Measurements from ENCODE around the gene USP11. TPM values are rescaled to one million over a fixed set of nuclear protein-coding genes. Genes with fewer than 3 reads are reported as not detected.

USP11 gene
- polyA plus RNA-seq, 1 donor (not counting 4 experiments of a cell fraction or from before 2014, with no cell fraction given): 6.3 TPM

DNA sequence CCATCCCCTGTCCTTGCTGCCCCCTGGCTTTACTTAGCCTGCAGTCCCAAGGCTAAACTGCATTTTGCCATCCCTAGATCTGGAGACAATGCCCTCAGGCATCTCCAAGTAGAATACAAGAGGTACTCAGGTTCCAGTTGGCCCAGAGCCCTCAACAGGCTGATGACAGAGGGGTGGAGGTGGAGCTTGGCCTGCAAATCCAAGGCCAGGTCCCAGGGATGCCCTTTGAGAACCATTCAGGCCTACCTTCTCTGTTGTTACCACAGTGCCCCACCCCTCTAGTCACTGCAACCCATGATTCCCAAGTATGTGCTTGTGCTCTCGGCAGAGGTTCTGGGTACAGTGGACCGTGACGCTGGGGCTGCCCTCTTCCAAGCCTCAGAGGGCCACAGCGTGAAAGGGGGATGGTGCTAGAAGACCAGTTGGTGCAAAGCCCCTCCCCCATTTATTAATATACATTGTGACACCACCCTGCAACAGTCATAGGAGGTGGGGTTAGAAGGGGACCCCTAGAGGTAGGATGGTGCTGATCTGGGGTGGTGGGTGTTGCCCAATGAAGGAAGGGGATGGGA, 45.6 kb upstream of the USP11 start:
- DNase-seq (ENCODE audit: low read depth, low spot score) (no peak), FAIRE-seq (no peak)

DNA sequence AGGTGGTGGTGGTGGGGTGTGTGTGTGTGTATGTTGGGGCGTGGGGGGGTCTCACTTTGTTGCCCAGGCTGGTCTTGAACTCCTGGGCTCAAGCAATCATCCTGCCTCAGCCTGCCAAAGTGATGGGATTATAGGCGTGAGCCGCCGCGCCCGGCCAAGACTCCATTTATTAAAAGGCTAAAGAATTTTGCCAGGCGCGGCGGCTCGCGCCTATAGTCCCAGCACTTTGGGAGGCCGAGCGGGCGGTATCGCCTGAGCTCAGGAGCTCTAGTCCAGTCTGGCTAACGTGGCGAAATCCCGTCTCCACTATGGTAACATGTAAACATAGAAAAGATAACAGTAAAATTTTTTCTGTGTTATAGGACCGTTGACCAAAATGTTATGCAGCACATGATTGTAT, 42.9 kb upstream of the USP11 start:
- Histone ChIP-seq H3K4me1 (ENCODE audit: control insufficient read depth, extremely low read depth, insufficient read depth, low read length) (peaks cover 25% of the 10 kb centered on the region), H3K9me1 (ENCODE audit: control insufficient read depth, extremely low read depth, insufficient read depth, low read length) (no peaks in the 10 kb centered on the region), H3K79me2 (ENCODE audit: control insufficient read depth, insufficient read depth, low read length) (peaks cover 20% of the 10 kb centered on the region), H3K4me2 (ENCODE audit: control insufficient read depth, extremely low read depth, insufficient read depth, low read depth, low read length) (peak overlapping the region; percentile 80), H3K27ac (ENCODE audit: control insufficient read depth, insufficient read depth, low read length) (no peak overlapping the region), H3K4me3 (ENCODE audit: control insufficient read depth in 2 of 3, extremely low read depth in 1 of 3, insufficient read depth in 2 of 3, low read depth in 1 of 3, low read length in 3 of 3) (no peak overlapping the region), H4K20me1 (ENCODE audit: control insufficient read depth, extremely low read depth, insufficient read depth, low read length) (no peaks in the 10 kb centered on the region), H3K9me3 (ENCODE audit: control insufficient read depth, low read depth, low read length) (no peaks in the 10 kb centered on the region), H3K27me3 (ENCODE audit: control insufficient read depth, extremely low read depth, insufficient read depth, low read length) (no peaks in the 10 kb centered on the region), H3K9ac (ENCODE audit: control insufficient read depth, extremely low read depth, insufficient read depth, low read length) (no peak overlapping the region), H2AFZ (ENCODE audit: control insufficient read depth, low read length) (no peak overlapping the region), H3K36me3 (ENCODE audit: control insufficient read depth in 2 of 2, extremely low read depth in 1 of 2, insufficient read depth in 2 of 2, low read length in 2 of 2) (peaks cover 0 to 6% of the 10 kb centered on the region in 2 experiments)
- TF ChIP-seq, protein P1, sequence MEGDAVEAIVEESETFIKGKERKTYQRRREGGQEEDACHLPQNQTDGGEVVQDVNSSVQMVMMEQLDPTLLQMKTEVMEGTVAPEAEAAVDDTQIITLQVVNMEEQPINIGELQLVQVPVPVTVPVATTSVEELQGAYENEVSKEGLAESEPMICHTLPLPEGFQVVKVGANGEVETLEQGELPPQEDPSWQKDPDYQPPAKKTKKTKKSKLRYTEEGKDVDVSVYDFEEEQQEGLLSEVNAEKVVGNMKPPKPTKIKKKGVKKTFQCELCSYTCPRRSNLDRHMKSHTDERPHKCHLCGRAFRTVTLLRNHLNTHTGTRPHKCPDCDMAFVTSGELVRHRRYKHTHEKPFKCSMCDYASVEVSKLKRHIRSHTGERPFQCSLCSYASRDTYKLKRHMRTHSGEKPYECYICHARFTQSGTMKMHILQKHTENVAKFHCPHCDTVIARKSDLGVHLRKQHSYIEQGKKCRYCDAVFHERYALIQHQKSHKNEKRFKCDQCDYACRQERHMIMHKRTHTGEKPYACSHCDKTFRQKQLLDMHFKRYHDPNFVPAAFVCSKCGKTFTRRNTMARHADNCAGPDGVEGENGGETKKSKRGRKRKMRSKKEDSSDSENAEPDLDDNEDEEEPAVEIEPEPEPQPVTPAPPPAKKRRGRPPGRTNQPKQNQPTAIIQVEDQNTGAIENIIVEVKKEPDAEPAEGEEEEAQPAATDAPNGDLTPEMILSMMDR (optimal IDR thresholded peaks at IDR 0.05 in 1 of 3, IDR thresholded peaks at IDR 0.05 in 1 of 3, conservative IDR thresholded peaks at IDR 0.05 in 1 of 3; ENCODE audit: extremely low read depth in 1 of 3, insufficient read depth in 2 of 3, low read length in 3 of 3): no peak
- TF ChIP-seq EZH2 (IDR thresholded peaks at IDR 0.05; ENCODE audit: low read length): no peak
- DNase-seq (ENCODE audit: low read depth, low spot score) (no peak), FAIRE-seq (no peak)
- dilution Hi-C loops (cut with MboI; ENCODE audit: extremely low pct_ligation_motif_present, low sequenced_read_pairs): no loop called here

More for the DNA sequence above, 45.6 kb upstream of the USP11 start:
- peaks cover 7% of the 10 kb centered on the region for H3K79me2 ChIP-seq (ENCODE audit: control insufficient read depth, insufficient read depth, low read length)
- no peaks in the 10 kb centered on the region for H3K9me1 ChIP-seq (ENCODE audit: control insufficient read depth, extremely low read depth, insufficient read depth, low read length)
- H3K4me2 ChIP-seq (ENCODE audit: control insufficient read depth, extremely low read depth, insufficient read depth, low read depth, low read length): no peak overlapping the region
- TF ChIP-seq EZH2 (IDR thresholded peaks at IDR 0.05; ENCODE audit: low read length): no peak
- TF ChIP-seq, protein P1 (optimal IDR thresholded peaks at IDR 0.05 in 1 of 3, IDR thresholded peaks at IDR 0.05 in 1 of 3, conservative IDR thresholded peaks at IDR 0.05 in 1 of 3; ENCODE audit: extremely low read depth in 1 of 3, insufficient read depth in 2 of 3, low read length in 3 of 3): no peak
- H3K4me1 ChIP-seq (ENCODE audit: control insufficient read depth, extremely low read depth, insufficient read depth, low read length): peaks cover 11% of the 10 kb centered on the region
- dilution Hi-C loops (cut with MboI; ENCODE audit: extremely low pct_ligation_motif_present, low sequenced_read_pairs): no loop called here
- H2AFZ ChIP-seq (ENCODE audit: control insufficient read depth, low read length): no peak overlapping the region
- H3K9me3 ChIP-seq (ENCODE audit: control insufficient read depth, low read depth, low read length): no peaks in the 10 kb centered on the region
- H4K20me1 ChIP-seq (ENCODE audit: control insufficient read depth, extremely low read depth, insufficient read depth, low read length): no peaks in the 10 kb centered on the region
- H3K36me3 ChIP-seq (ENCODE audit: control insufficient read depth in 2 of 2, extremely low read depth in 1 of 2, insufficient read depth in 2 of 2, low read length in 2 of 2): peaks cover 0 to 5% of the 10 kb centered on the region in 2 experiments
- H3K9ac ChIP-seq (ENCODE audit: control insufficient read depth, extremely low read depth, insufficient read depth, low read length): no peak overlapping the region
- no peaks in the 10 kb centered on the region for H3K27me3 ChIP-seq (ENCODE audit: control insufficient read depth, extremely low read depth, insufficient read depth, low read length)
- H3K27ac ChIP-seq (ENCODE audit: control insufficient read depth, insufficient read depth, low read length): no peak overlapping the region
- no peak overlapping the region for H3K4me3 ChIP-seq (ENCODE audit: control insufficient read depth in 2 of 3, extremely low read depth in 1 of 3, insufficient read depth in 2 of 3, low read depth in 1 of 3, low read length in 3 of 3)
